CD4-positive, alpha-beta T cell (primary cell): ENCODE measurements around the gene HMCES. TPM values are rescaled to one million over a fixed set of nuclear protein-coding genes. Genes with fewer than 3 reads are reported as not detected.

Experiments used
- ATAC-seq: fragments of 200-7000 bp; cut with Tn5 transposase; one replicate; pipeline ENCODE4 v1.10.0; 2022; ENCODE audit warnings: mild to moderate bottlenecking; ENCODE audit not compliant: poor library complexity
- CTCF ChIA-PET: fragments of 350-600 bp; sonication (Branson Sonifier 250); formaldehyde crosslinking; loops from one replicate; lab custom pipeline; 2021; ENCODE audit warnings: antibody characterized with exemption, inconsistent platforms; lab: Charles Lee
- POLR2A ChIA-PET: fragments of 350-600 bp; sonication (Branson Sonifier 250); formaldehyde crosslinking; loops from one replicate; lab custom pipeline; 2021; ENCODE audit warnings: antibody characterized with exemption, inconsistent platforms; lab: Charles Lee
- DNase-seq, 14 experiments: peaks; one replicate each; pipeline ENCODE4 v3.0.0-alpha.2; 2013 to 2020; ENCODE audit warnings: mixed read lengths in 2 of 14
- H3K27ac ChIP-seq, 2 donors: one replicate each; pipeline versions ENCODE4 v1.5.1 to v1.7.0; 2013; ENCODE audit warnings: low read length in 2 of 2, low read depth in 1 of 2, mild to moderate bottlenecking in 1 of 2
- H3K27me3 ChIP-seq, 2 experiments: 1 replicate in 1 of 2; 2 replicates in 1 of 2; pipeline versions ENCODE4 v1.6.1 to v1.7.0; 2013; ENCODE audit warnings: low read length in 2 of 2, control low read depth in 1 of 2, mild to moderate bottlenecking in 1 of 2, moderate library complexity in 1 of 2; ENCODE audit not compliant: insufficient read depth in 2 of 2, control insufficient read depth in 1 of 2
- H3K36me3 ChIP-seq: one replicate; pipeline ENCODE4 v1.6.1; 2013; ENCODE audit warnings: low read length, control low read depth; ENCODE audit not compliant: insufficient read depth
- H3K4me1 ChIP-seq: one replicate; pipeline ENCODE4 v1.6.1; 2013; ENCODE audit warnings: low read length, control low read depth; ENCODE audit not compliant: insufficient read depth
- H3K4me3 ChIP-seq: one replicate; pipeline ENCODE4 v1.5.1; 2013; ENCODE audit warnings: mild to moderate bottlenecking, low read length, moderate library complexity
- H3K9me3 ChIP-seq, 2 experiments: 1 replicate in 1 of 2; 2 replicates in 1 of 2; pipeline versions ENCODE4 v1.6.1 to v1.7.0; 2013; ENCODE audit warnings: low read length in 2 of 2, mild to moderate bottlenecking in 2 of 2, control low read depth in 1 of 2, moderate library complexity in 1 of 2; ENCODE audit not compliant: control insufficient read depth in 1 of 2, insufficient read depth in 1 of 2
- H3K27ac Mint-ChIP-seq: one replicate; pipeline ENCODE4 v1.8.0; 2020; ENCODE audit warnings: mixed read lengths
- H3K27me3 Mint-ChIP-seq: one replicate; pipeline ENCODE4 v1.8.0; 2021; ENCODE audit warnings: mixed read lengths
- H3K36me3 Mint-ChIP-seq: one replicate; pipeline ENCODE4 v1.8.0; 2021; ENCODE audit warnings: low read depth, mixed read lengths
- H3K4me1 Mint-ChIP-seq: one replicate; pipeline ENCODE4 v1.8.0; 2021; ENCODE audit warnings: low read depth, mixed read lengths
- H3K4me3 Mint-ChIP-seq: one replicate; pipeline ENCODE4 v1.8.0; 2020; ENCODE audit warnings: mild to moderate bottlenecking, mixed read lengths
- H3K9me3 Mint-ChIP-seq: one replicate; pipeline ENCODE4 v1.8.0; 2020; ENCODE audit warnings: mixed read lengths
- CTCF ChIP-seq: fragments of 200-600 bp; IDR thresholded peaks from one replicate; pipeline ENCODE4 v1.8.0; 2022; ENCODE audit warnings: antibody characterized with exemption, mild to moderate bottlenecking
- intact Hi-C, 2 experiments: fragments of 100-400 bp; cut with DNase I in 1 of 2; cut with micrococcal nuclease in 1 of 2; formaldehyde crosslinking; loops; one replicate each; pipeline versions ENCODE4 v1.15.1 to v1.9.0; 2023 to 2025; cut with DNase I, micrococcal nuclease
- total RNA-seq, 174 experiments: library from RNA in 2 of 174; stranded (reverse) in 2 of 174; gene quantifications; one replicate each; pipeline ENCODE4 v1.2.3 and lab custom pipeline; 2021 to 2026

The HMCES gene
- total RNA-seq, 2 experiments from 2014 or later: 63.5 to 64.0 TPM

GRCh38 chr3:129313665-129314385, 35.2 kb downstream of the HMCES start:
- H3K9me3 ChIP-seq: no peaks in the 10 kb centered on the region
- peaks cover 32% of the 10 kb centered on the region for H3K4me1 ChIP-seq
- TF ChIP-seq CTCF: no peak
- no peaks in the 10 kb centered on the region for H3K9me3 Mint-ChIP-seq
- POLR2A ChIA-PET: interaction anchor here (0.7 to 3.6 kb wide), 10 partner anchors 9 to 435 kb away, joined by 3 to 39 read pairs (median 4); partner anchors contain the start of genes COPG1, HMCES, IFT122 and MBD4
- DNase-seq (peak in 7 of 14 experiments; percentile 19 to 46 (median 30)), ATAC-seq (peak; percentile 28)
- CTCF ChIA-PET: interaction anchor here (0.9 to 1.1 kb wide), 2 partner anchors 30 to 86 kb away, joined by 3 read pairs; no protein-coding TSS in a partner anchor
- H3K27me3 ChIP-seq: no peaks in the 10 kb centered on the region
- peak overlapping the region; percentile 60 to 68 for H3K27ac ChIP-seq
- H3K4me1 Mint-ChIP-seq: peaks cover 28% of the 10 kb centered on the region
- peak overlapping the region; percentile 82 for H3K27ac Mint-ChIP-seq
- H3K36me3 Mint-ChIP-seq: peaks cover 28% of the 10 kb centered on the region
- intact Hi-C loops: loop anchor here (1.0 to 10.0 kb wide), 4 partner anchors 36 to 1719 kb away; partner anchors contain the start of genes CNBP (in 1 of the 2), HMCES (in 1 of the 2), MCM2 (in 1 of the 2) and TPRA1 (in 1 of the 2)
- H3K27me3 Mint-ChIP-seq: no peaks in the 10 kb centered on the region
- H3K4me3 Mint-ChIP-seq: peak overlapping the region; percentile 91
- peak overlapping the region; percentile 92 for H3K4me3 ChIP-seq
- no peaks in the 10 kb centered on the region for H3K36me3 ChIP-seq

GRCh38 chr3:129314386-129315222, 35.9 kb downstream of the HMCES start:
- Histone ChIP-seq H3K4me1 (peaks cover 32% of the 10 kb centered on the region), H3K36me3 (no peaks in the 10 kb centered on the region), H3K27ac (peak overlapping the region; percentile 60 to 68), H3K27me3 (no peaks in the 10 kb centered on the region), H3K9me3 (no peaks in the 10 kb centered on the region), H3K4me3 (peak overlapping the region; percentile 92)
- ChIA-PET POLR2A (interaction anchor here (0.7 to 3.6 kb wide), 21 partner anchors 9 to 697 kb away, joined by 3 to 121 read pairs (median 13); partner anchors contain the start of genes ACAD9, HMCES, IFT122 and MBD4), CTCF (interaction anchor here (0.9 to 1.6 kb wide), 4 partner anchors 8 to 85 kb away, joined by 3 read pairs; no protein-coding TSS in a partner anchor)
- Mint-ChIP-seq H3K27ac (peak overlapping the region; percentile 82), H3K36me3 (peaks cover 28% of the 10 kb centered on the region), H3K4me3 (peak overlapping the region; percentile 91), H3K9me3 (no peaks in the 10 kb centered on the region), H3K4me1 (peaks cover 28% of the 10 kb centered on the region), H3K27me3 (no peaks in the 10 kb centered on the region)
- no peak for TF ChIP-seq CTCF
- ATAC-seq (peak; percentile 15), DNase-seq (peak in 13 of 14 experiments; percentile 25 to 82 (median 49))
- intact Hi-C loops: loop anchor here (1.0 to 10.0 kb wide), 5 partner anchors 36 to 1720 kb away; partner anchors contain the start of genes CNBP (in 1 of the 2), HMCES (in 1 of the 2), MCM2 (in 1 of the 2) and TPRA1 (in 1 of the 2)
